ENCODE data around the gene ROS1.
"Not testable (repeated sequence)": the region's sequence is repeated elsewhere in the genome, so short reads cannot be mapped to it uniquely, and the experiment has no call there.

Gene ROS1

DNA sequence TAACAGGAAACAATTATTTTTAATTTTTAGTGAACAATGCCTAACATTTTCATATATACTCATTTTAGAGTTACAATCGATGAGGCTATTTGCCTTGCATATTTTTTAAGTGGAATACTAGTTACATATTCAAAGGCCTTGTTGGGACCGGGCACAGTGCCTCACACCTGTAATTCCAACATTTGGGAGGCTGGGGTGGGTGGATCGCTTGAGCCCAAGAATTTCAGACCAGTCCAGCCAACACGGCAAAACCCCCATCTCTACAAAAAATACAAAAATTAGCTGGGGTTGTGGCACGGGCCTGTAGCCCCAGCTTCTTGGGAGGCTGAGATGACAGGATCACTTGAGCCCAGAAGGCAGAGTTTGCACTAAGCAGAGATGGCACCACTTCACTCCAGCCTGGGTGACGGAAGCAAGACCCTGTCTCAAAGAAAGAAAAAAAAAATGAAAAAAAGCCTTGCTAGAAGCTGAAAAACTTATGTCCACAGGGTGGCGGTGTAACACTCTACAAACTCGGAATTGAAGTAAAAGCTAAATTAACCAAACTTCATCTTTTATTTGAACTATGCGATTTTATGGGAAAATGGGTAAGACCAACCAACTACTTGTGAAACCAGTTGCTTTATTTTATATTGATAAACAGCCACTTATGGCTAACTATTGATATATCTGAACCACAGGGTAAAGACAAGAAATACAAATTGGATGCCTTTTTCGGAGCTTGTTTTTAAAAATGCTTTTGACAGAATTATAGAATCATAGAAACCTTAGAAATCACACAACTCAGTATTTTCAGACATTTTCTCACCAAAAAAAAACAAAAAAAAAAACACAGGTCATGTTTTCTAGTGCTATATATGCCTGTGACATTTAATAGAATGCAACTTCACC lies 24.1 kb upstream of the ROS1 start:
- TF ChIP-seq, protein P1, sequence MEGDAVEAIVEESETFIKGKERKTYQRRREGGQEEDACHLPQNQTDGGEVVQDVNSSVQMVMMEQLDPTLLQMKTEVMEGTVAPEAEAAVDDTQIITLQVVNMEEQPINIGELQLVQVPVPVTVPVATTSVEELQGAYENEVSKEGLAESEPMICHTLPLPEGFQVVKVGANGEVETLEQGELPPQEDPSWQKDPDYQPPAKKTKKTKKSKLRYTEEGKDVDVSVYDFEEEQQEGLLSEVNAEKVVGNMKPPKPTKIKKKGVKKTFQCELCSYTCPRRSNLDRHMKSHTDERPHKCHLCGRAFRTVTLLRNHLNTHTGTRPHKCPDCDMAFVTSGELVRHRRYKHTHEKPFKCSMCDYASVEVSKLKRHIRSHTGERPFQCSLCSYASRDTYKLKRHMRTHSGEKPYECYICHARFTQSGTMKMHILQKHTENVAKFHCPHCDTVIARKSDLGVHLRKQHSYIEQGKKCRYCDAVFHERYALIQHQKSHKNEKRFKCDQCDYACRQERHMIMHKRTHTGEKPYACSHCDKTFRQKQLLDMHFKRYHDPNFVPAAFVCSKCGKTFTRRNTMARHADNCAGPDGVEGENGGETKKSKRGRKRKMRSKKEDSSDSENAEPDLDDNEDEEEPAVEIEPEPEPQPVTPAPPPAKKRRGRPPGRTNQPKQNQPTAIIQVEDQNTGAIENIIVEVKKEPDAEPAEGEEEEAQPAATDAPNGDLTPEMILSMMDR (IDR thresholded peaks at IDR 0.05; ENCODE audit: low read depth, low read length): peak; percentile 66
- peak; percentile 51 for DNase-seq (ENCODE audit: extremely low read depth, low read depth)

DNA sequence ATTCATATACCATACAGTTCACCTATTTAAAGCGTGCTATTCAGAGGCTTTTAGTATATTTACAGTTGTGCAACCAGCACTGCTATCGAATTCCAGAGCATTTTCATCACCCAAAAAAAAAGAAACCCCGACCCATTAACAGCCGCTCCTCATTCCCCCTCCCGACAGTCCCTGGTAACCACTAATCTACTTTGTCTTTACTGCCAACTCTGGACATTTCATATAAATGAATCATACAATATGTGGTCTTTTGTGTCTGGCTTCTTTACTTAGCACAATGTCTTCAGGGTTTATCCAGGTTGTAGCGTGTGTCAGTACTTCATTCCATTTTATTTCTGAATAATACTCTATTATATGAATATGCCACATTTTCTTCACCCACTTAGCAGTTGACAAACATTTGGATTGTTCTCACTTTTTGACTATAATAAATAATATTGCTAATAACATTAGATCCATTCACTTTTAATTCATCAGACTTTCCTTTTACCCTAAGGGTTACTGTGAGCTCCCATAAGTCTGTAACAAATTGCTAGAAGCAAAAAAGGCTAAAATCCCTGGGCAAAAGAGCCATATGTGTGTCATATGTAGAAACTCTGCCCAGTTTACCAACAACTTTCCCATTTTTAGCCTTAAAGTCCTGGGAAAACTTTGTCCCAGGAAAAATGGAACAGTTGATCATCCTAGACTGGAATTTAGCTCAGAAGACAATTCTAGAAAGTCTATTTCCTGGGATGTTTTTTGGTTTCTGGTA lies 23.2 kb upstream of the ROS1 start:
- peak; percentile 67 for DNase-seq (ENCODE audit: extremely low read depth, low read depth)
- TF ChIP-seq, protein P1 (IDR thresholded peaks at IDR 0.05; ENCODE audit: low read depth, low read length): no peak

DNA sequence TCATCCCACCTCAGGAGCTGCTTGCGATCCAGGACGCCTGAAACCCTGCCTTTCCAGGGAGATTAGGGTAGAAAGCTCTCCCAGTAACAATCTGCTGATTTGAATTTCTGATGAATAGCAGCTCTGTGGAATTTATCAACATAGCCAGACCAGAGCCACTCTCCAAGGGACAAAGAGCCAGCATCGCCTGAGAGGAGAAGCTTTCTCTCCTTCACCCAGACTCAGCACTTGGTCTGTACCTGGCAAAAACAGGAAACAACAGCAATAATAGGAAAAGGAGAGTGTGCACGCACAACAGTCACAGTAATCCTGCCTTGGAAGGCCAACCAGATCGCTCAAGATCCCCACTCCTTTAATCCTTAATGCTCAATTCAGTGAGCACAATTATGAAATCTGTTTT lies 22.3 kb upstream of the ROS1 start:
- DNase-seq (ENCODE audit: extremely low read depth, low read depth): no peak
- TF ChIP-seq, protein P1 (IDR thresholded peaks at IDR 0.05; ENCODE audit: low read depth, low read length): no peak

DNA sequence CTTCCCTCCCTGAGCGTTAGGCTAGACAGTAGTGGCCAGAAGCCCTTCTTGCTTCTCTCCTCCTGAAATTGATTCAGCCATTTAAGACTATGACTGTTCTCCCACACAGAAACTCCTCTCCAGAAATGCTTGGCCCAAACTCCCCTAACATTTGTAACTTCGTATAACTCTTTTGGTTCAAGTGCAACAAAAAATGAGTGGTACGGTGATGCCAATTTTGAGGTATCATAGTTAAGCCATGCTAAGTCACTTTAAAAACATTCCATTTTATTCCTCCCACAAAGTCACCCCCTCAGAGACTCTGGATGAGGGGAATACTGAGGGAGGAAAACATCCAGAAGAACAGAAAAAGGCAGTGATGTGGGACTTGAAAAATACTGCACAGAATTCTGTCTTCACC lies 21.1 kb upstream of the ROS1 start:
- no peak for DNase-seq (ENCODE audit: extremely low read depth, low read depth)
- TF ChIP-seq, protein P1 (IDR thresholded peaks at IDR 0.05; ENCODE audit: low read depth, low read length): no peak

DNA sequence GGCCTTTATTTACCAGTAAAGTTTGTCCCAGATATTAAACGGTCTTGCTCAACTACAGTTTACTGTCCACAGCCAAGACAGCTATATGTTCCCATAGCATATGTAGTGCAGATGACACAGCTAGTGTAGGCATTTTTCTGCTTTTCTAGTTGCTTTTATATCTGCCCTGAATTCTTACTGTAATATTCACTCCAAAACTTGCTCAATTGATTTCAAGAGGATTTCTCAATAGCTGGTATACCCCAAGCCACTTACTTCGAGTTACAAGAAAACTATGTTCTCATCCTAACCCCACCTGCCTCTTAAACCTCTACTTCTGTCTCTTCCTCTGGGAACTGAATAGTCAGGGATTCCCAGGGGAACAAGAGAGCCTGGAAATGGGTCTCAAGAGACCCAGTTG lies 18.9 kb upstream of the ROS1 start:
- no peak for DNase-seq (ENCODE audit: extremely low read depth, low read depth)
- TF ChIP-seq, protein P1 (IDR thresholded peaks at IDR 0.05; ENCODE audit: low read depth, low read length): no peak

DNA sequence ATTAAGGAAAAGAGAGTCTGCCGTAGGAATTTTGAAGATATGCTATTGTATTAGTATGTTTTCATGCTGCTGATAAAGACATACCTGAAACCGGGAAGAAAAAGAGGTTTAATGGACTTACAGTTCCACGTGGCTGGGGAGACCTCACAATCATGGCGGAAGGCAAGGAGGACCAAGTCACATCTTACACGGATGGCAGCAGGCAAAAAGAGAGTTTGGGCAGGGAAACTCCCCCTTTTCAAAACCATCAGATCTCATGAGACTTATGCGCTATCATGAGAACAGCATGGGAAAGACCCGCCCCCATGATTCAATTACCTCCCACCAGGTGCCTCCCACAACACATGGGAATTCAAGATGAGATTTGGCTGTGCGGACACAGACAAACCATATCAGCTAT lies 16.6 kb upstream of the ROS1 start:
- not testable (repeated sequence) for DNase-seq (ENCODE audit: extremely low read depth, low read depth)

DNA sequence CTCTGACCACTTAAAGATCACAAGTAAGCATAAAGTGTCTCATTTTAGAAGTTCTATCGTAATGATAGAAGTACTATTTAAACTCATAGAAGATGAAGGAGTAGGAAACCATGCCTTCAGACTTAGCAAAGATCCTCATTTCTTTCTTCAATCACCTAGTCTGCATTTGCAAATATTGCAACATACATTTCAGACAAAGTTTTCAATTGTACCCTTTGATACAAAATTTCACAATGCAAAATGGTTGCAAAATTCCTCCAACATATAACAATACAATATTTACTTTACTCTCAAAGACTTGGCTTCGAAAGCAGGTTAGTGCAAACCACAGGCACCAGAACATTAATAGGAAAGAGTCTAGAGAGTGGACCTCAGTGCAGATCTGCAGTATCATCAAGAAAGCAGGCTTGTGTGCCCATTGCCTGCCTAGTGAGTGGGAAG lies 16.1 kb upstream of the ROS1 start:
- DNase-seq (ENCODE audit: extremely low read depth, low read depth): no peak
- TF ChIP-seq, protein P1 (IDR thresholded peaks at IDR 0.05; ENCODE audit: low read depth, low read length): no peak
